Mucosa of rectum (tissue), 2 donors: ENCODE results near the gene TCEAL3.
"Not testable (repeated sequence)": the region's sequence is repeated elsewhere in the genome, so short reads cannot be mapped to it uniquely, and the experiment has no call there.

Source experiments
- H3K27ac ChIP-seq, 2 donors: one replicate each; pipeline ENCODE4 v1.7.0; 2013; ENCODE audit warnings: inconsistent platforms in 2 of 2, low read depth in 2 of 2, low read length in 2 of 2
- H3K27me3 ChIP-seq, 2 donors: one replicate each; pipeline ENCODE4 v1.7.0; 2013; ENCODE audit warnings: low read length in 2 of 2; ENCODE audit not compliant: control insufficient read depth in 2 of 2, insufficient read depth in 2 of 2
- H3K36me3 ChIP-seq, 2 donors: one replicate each; pipeline ENCODE4 v1.7.0; 2013; ENCODE audit warnings: low read length in 2 of 2; ENCODE audit not compliant: control insufficient read depth in 2 of 2, insufficient read depth in 2 of 2
- H3K4me1 ChIP-seq, 2 donors: one replicate each; pipeline ENCODE4 v1.7.0; 2013; ENCODE audit warnings: low read length in 2 of 2, mild to moderate bottlenecking in 1 of 2; ENCODE audit not compliant: control insufficient read depth in 2 of 2, insufficient read depth in 2 of 2
- H3K4me3 ChIP-seq, 2 donors: one replicate each; pipeline ENCODE4 v1.7.0; 2013; ENCODE audit warnings: low read length in 2 of 2
- H3K9ac ChIP-seq, 2 donors: one replicate each; pipeline ENCODE4 v1.7.0; 2013; ENCODE audit warnings: low read length in 2 of 2, low read depth in 1 of 2, mild to moderate bottlenecking in 1 of 2
- H3K9me3 ChIP-seq, 2 donors: one replicate each; pipeline ENCODE4 v1.7.0; 2013; ENCODE audit warnings: low read length in 2 of 2; ENCODE audit not compliant: control insufficient read depth in 2 of 2
- donor health status: healthy.
- donor health status: Normal muscosa, but diverticular disease.

TCEAL3 gene

DNA sequence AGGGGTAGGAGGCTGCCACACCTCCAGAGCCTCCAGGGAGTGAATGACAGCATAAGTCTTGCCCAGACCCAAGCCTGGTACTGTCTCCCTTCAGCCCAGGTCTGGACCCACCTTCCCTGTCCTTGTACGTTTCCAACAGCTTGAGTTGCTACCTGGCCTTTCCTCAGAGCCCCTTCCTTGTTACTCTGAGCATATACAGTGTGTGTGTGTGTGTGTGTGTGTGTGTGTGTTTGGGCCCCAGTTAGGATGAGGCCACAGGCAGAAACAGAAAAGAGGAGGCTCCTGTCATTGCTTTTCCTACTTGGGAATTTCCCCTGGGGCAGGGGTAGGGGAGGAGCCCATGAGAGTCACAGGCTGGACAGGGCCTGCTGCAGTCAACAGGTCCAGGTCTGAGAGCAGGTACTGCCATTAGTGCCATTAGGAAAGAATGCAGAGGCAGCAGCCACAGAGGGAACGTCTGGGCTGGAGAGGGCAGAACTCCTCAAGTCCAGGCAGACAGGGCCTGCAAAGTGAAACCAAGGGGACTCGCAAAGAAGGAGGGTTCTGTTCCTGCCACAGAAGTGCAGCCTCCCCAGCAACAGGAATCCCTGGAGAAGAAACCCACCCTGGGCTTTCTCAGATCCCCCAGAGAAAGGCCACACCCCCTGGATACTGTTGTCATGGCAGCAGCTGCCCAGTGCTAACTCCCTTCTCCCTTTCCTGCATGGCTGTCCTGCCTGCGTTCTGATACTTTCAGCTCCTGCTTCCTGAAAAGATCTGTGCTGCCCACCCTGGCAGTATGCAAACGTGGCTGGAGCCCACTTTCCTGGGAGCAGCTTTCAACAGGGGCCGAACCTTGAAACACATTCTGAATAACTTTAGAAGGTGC lies 30.9 kb downstream of the TCEAL3 start:
- H3K36me3 ChIP-seq, H3K27ac ChIP-seq, H3K4me3 ChIP-seq, H3K9ac ChIP-seq, H3K4me1 ChIP-seq, H3K27me3 ChIP-seq, H3K9me3 ChIP-seq: not testable (repeated sequence)

DNA sequence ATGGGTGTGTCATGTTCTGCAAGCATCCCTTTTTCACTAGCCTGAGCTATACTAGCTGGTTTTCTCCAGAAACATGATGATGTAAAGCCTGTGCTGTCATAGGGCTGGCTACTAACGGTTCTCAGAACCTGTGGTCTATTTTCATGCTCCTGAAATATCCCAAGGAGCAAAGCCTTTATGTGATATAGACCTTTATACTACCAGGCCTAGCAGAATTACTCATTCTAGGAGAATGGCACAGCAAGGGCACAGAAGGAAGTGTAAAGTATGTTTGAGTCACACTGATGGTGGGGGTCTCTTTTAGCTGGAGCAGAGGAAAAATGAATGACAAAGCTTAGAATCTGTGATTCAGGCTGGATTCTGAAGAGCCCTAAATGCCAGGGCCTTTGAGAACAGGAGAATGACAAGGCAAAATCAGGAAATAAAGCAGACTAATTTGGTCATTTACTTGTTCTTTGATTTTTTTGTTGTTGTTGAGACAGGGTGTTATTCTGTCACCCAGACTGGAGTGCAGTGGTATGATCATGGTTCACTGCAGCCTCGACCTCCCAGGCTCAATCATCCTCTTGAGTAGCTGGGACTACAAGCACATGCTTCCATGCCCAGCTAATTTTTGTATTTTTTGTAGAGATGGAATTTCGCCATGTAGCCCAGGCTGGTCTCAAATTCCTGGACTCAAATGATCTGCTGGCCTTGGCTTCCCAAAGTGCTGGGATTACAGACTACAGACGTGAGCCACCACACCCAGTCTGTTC lies 32.8 kb downstream of the TCEAL3 start:
- peaks cover 4 to 7% of the 10 kb centered on the region in 2 donors for H3K27me3 ChIP-seq
- H3K4me3 ChIP-seq, result no peak overlapping the region
- H3K27ac ChIP-seq, result no peak overlapping the region
- no peaks in the 10 kb centered on the region for H3K9me3 ChIP-seq
- no peak overlapping the region for H3K9ac ChIP-seq
- H3K36me3 ChIP-seq, result no peaks in the 10 kb centered on the region
- H3K4me1 ChIP-seq, result no peaks in the 10 kb centered on the region

DNA sequence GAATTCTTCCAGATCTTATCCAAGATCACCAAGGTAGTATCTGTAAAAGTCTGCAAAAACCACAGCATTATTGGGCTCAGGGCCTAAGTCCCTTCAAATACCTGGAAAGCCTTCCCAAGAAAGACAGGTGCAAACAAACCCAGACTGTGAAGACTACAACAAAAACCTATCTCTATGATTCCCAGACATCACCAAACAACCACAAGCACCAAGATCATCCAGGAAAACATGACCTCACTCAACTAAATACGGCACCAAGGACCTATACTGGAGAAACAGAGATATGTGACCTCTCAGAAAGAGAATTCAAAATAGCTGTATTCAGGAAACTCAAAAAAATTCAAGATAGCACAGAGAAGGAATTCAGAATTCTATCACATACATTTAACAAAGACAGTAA lies 36.4 kb downstream of the TCEAL3 start:
- Histone ChIP-seq H3K27ac (no peak overlapping the region), H3K9ac (no peak overlapping the region), H3K4me3 (no peak overlapping the region), H3K4me1 (no peaks in the 10 kb centered on the region), H3K36me3 (no peaks in the 10 kb centered on the region), H3K9me3 (no peaks in the 10 kb centered on the region), H3K27me3 (peaks cover 4 to 7% of the 10 kb centered on the region in 2 donors)

DNA sequence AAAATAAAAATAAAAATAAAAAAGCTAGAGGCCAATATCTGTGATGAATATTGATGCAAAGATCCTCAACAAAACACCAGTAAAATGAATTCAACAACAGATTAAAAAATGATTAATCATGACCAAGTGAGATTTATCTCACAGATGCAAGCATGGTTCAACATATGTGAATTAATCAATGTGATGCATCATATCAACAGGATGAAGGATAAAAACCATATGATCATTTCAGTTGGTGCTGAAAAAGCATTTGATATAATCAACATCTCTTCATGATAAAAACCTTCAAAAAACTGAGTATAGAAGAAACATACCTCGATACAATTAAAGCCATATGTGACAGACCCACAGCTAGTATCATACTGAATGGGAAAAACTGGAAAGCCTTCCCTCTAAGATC lies 39.9 kb downstream of the TCEAL3 start:
- Histone ChIP-seq H3K27me3 (peaks cover 4 to 5% of the 10 kb centered on the region in 2 donors), H3K27ac (no peak overlapping the region), H3K4me1 (no peaks in the 10 kb centered on the region), H3K36me3 (no peaks in the 10 kb centered on the region), H3K4me3 (no peak overlapping the region), H3K9me3 (no peaks in the 10 kb centered on the region), H3K9ac (no peak overlapping the region)

DNA sequence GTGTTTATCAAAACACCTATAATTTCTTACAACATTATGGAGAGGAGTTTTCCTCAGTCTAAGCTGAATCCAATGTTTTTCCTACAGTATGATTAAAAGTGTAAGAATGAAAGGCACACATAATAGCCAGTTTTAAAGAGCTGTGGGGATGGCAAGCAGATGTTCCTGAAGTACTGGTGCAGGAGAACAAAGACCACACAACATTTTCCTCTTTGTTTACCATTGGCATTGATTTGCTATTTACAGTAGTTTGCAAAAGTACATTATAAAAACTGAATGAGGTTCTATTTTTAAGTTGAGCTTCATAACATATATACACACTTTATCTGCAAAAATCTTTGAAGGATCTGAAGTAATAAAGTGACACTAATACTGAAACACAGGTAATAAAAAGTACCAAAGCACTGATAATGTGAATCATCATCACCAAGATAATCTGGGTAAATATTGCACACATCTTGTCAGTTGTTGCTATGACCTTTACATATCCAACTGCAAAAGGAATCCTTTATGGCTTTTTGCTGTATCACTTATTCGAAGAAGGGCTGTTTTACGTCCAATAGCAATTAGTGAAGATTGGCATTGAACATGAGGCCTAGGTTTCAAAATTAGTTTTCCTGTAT lies 43.5 kb downstream of the TCEAL3 start:
- Histone ChIP-seq H3K4me1 (no peaks in the 10 kb centered on the region), H3K9me3 (no peaks in the 10 kb centered on the region), H3K9ac (no peak overlapping the region), H3K4me3 (no peak overlapping the region), H3K36me3 (no peaks in the 10 kb centered on the region), H3K27me3 (no peaks in the 10 kb centered on the region), H3K27ac (no peak overlapping the region)

DNA sequence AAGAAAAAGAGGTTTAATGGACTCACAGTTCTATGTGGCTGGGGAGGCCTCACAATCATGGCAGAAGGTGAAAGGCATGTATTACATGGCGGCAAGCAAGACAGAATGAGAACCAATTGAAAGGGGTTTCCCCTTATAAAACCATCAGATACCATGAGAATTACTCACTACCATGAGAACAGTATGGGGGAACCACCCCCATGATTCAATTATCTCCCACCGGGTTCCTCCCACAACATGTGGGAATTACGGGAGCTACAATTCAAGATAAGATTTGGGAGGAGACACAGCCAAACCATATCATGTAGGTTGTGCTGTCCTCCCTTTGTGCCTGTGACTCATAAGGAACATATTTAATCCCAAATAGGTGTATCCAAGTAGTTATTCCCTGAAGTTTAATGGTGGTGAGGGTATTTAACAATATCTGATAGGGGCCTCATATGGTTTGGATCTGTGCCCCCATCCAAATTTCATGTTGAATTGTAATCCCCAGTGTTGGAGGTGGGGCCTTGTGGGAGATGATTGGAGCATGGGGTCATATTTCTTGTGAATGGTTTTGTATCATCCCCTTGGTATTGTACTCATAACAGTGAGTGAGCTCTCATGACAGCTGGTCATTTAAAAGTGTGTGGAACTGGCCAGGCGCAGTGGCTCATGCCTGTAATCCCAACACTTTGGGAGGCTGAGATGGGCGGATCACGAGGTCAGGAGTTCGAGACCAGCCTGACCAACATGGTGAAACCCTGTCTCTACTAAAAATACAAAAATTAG lies 47.7 kb downstream of the TCEAL3 start:
- H3K9ac ChIP-seq, H3K36me3 ChIP-seq, H3K9me3 ChIP-seq, H3K27ac ChIP-seq, H3K4me1 ChIP-seq, H3K27me3 ChIP-seq, H3K4me3 ChIP-seq: not testable (repeated sequence)

DNA sequence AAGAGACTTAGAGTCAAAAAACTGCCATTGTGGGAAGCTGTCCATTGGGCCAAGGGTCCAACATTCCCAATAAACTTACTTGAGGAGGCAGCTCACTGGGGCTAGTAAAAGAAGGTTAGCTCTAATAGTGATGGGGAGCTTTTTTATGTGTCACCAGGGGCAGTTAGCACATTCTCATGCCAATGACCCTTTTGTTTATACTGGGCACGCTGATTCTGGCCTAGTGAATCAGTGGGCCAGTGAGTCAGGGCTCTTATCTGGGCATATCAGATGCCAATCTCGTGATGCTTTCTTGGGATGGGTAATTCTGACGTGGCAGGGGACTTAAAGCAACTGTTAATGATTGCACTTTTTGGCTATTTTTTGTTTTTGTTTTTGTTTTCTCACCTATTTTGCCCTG lies 48.9 kb downstream of the TCEAL3 start:
- peaks cover 0 to 2% of the 10 kb centered on the region in 2 donors for H3K27me3 ChIP-seq
- H3K36me3 ChIP-seq, result no peaks in the 10 kb centered on the region
- no peak overlapping the region for H3K4me3 ChIP-seq
- no peaks in the 10 kb centered on the region for H3K4me1 ChIP-seq
- H3K9ac ChIP-seq, result no peak overlapping the region
- no peaks in the 10 kb centered on the region for H3K9me3 ChIP-seq
- H3K27ac ChIP-seq, result no peak overlapping the region

DNA sequence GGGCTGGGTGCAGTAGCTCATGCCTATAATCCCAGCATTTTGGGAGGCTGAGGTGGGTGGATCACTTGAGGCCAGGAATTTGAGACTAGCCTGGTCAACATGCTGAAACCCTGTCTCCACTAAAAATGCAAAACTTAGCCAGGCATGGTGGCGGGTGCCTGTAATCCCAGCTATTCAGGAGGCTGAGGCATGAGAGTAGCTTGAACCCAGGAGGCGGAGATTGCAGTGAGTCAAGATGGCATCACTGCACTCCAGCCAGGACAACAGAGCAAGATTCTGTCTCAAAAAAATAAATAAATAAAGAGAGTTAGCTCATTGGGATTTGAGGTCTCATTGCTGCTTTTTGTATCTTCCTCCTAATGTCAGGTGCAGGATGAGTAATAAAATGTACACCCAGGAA lies 49.3 kb downstream of the TCEAL3 start:
- H3K27ac ChIP-seq, H3K36me3 ChIP-seq, H3K9ac ChIP-seq, H3K4me3 ChIP-seq, H3K9me3 ChIP-seq, H3K27me3 ChIP-seq, H3K4me1 ChIP-seq: not testable (repeated sequence)

DNA sequence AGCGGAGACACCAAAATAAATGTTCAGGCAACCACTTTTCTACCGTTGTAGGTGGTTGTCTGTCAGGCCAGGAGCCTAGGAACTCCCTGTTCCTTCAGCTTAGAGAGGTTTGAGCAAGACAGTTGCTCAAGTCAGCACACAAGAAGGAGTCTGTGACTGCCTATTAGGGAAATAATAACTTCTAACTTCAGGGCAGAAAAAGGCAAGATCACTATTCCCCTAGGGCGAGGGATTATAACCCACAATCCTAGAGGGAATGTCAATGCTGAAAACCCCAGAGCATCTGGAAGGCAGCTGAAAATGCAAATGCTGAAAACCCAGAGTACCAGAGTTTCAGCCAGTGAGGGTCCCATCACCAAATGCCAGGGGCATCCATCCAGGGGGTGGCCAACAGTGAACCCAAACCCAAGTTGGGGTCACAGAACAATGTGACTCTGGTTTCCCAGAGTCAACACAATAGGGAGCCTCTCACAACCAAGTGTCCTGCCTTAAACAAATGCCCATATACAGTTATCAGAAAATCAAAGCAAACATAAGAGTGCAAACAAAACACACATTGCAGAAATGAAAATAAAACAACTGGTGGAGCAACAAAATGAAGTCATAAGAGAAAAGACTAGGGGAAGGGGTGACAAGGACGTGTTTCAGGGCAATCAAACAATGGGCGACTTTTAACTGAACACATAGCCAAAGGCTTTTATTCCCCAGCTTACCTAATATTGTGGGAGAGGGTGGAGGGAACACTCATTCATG lies 51.1 kb downstream of the TCEAL3 start:
- Histone ChIP-seq H3K27me3 (peaks cover 0 to 3% of the 10 kb centered on the region in 2 donors), H3K27ac (no peak overlapping the region), H3K36me3 (no peaks in the 10 kb centered on the region), H3K9ac (no peak overlapping the region), H3K9me3 (no peaks in the 10 kb centered on the region), H3K4me1 (no peaks in the 10 kb centered on the region), H3K4me3 (no peak overlapping the region)
